ENCODE results near the gene TSPAN2. TPM values are rescaled to one million over a fixed set of nuclear protein-coding genes. Genes with fewer than 3 reads are reported as not detected.

Gene TSPAN2
- polyA plus RNA-seq, 1 of the 3 experiments (the other 2 are of a cell fraction) = 0.23 TPM

DNA sequence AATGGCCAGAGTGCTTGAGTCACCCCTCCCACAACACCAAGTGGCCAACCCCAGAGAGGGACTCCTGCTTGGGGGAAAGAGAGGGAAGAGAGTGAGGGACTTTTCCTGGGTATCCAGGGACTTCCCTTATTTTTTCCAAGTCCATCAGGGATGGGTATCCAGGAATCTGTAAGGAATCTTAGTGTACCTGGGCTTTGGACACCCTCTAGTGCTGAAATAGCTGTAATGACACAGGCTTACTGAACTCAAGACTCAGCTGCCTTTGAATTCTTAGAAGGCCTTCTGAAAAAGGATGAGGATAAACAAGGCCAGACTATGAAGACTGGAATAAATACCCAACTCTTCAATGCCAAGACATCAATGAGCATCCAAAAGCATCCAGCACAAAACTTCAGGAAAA, 47.6 kb downstream of the TSPAN2 start:
- DNase-seq = no peak
- H2AFZ ChIP-seq (ENCODE audit: low read depth) = no peak overlapping the region
- no peaks in the 10 kb centered on the region for H3K4me1 ChIP-seq (ENCODE audit: control insufficient read depth in 1 of 2, insufficient read depth in 2 of 2, low read depth in 1 of 2, low read length in 1 of 2)
- no peaks in the 10 kb centered on the region for H4K20me1 ChIP-seq (ENCODE audit: insufficient read depth)
- H3K27ac ChIP-seq (ENCODE audit: low read depth in 2 of 2, low read length in 1 of 2) = no peak overlapping the region
- H3K36me3 ChIP-seq (replicated peaks in 1 of 2; ENCODE audit: control insufficient read depth in 1 of 2, insufficient read depth in 2 of 2, low read length in 1 of 2) = peaks cover 0 to 3% of the 10 kb centered on the region in 2 experiments
- no peaks in the 10 kb centered on the region for H3K9me3 ChIP-seq
- H3K27me3 ChIP-seq (ENCODE audit: insufficient read depth) = no peaks in the 10 kb centered on the region
- TF ChIP-seq, protein P1, sequence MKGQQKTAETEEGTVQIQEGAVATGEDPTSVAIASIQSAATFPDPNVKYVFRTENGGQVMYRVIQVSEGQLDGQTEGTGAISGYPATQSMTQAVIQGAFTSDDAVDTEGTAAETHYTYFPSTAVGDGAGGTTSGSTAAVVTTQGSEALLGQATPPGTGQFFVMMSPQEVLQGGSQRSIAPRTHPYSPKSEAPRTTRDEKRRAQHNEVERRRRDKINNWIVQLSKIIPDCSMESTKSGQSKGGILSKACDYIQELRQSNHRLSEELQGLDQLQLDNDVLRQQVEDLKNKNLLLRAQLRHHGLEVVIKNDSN (IDR thresholded peaks at IDR 0.05; ENCODE audit: borderline replicate concordance, low read depth) = no peak
- TF ChIP-seq JUND (IDR thresholded peaks at IDR 0.05) (no peak), RAD21 (IDR thresholded peaks at IDR 0.05; ENCODE audit: low read length) (peak; percentile 56), RXRA (IDR thresholded peaks at IDR 0.05; ENCODE audit: borderline replicate concordance, low read depth) (no peak), MEF2A (IDR thresholded peaks at IDR 0.05; ENCODE audit: borderline replicate concordance, low read depth) (no peak), CHD2 (IDR thresholded peaks at IDR 0.05; ENCODE audit: low read length, partially characterized antibody) (no peak), EP300 (IDR thresholded peaks at IDR 0.05; ENCODE audit: borderline replicate concordance in 1 of 2, low read depth in 1 of 2, low read length in 1 of 2) (no peak), TEAD4 (IDR thresholded peaks at IDR 0.05; ENCODE audit: borderline replicate concordance, insufficient read depth) (no peak), FOXM1 (IDR thresholded peaks at IDR 0.05; ENCODE audit: low read depth) (no peak)
- TF ChIP-seq, protein P2, sequence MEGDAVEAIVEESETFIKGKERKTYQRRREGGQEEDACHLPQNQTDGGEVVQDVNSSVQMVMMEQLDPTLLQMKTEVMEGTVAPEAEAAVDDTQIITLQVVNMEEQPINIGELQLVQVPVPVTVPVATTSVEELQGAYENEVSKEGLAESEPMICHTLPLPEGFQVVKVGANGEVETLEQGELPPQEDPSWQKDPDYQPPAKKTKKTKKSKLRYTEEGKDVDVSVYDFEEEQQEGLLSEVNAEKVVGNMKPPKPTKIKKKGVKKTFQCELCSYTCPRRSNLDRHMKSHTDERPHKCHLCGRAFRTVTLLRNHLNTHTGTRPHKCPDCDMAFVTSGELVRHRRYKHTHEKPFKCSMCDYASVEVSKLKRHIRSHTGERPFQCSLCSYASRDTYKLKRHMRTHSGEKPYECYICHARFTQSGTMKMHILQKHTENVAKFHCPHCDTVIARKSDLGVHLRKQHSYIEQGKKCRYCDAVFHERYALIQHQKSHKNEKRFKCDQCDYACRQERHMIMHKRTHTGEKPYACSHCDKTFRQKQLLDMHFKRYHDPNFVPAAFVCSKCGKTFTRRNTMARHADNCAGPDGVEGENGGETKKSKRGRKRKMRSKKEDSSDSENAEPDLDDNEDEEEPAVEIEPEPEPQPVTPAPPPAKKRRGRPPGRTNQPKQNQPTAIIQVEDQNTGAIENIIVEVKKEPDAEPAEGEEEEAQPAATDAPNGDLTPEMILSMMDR (IDR thresholded peaks at IDR 0.05) = peak; percentile 39; the same call in 1 of the 2 replicates
- H3F3A ChIP-seq (replicated peaks; ENCODE audit: insufficient read depth) = no peaks in the 10 kb centered on the region
- no peak overlapping the region for H3K4me3 ChIP-seq (ENCODE audit: low read depth in 2 of 2, low read length in 1 of 2)
- no peaks in the 10 kb centered on the region for H3K79me2 ChIP-seq (ENCODE audit: insufficient read depth)
- H3K4me2 ChIP-seq = no peak overlapping the region
- POLR2A ChIA-PET = no interaction called here
- CTCF ChIA-PET = interaction anchor here (0.9 to 12.8 kb wide), 6 partner anchors 10 to 759 kb away, joined by 3 to 84 read pairs (median 4); partner anchors contain the start of gene TSHB
- no peaks in the 10 kb centered on the region for H3K9me2 ChIP-seq
- H3K9ac ChIP-seq = no peak overlapping the region

DNA sequence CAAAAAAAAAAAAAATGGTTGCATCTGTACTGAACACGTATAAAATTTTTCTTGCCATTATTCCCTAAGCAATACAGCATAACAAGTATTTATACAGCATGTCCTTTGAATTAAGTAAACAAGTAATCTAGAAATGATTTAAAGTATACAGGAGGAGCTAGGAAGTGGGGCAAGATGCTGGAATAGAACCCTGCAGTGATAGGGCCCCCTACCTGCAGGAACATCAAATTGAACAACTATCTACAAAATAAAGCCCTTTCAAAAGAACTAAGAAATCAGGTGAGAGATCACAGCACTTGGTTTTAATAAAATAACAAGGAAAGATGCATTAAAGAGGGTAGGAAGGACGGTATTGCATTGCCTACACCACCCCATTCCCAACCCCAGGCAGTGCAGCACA, 48.8 kb downstream of the TSPAN2 start:
- CTCF ChIA-PET = interaction anchor here (0.7 to 12.8 kb wide), 7 partner anchors 11 to 1191 kb away, joined by 3 to 84 read pairs (median 4); partner anchors contain the start of gene TSHB
- POLR2A ChIA-PET = no interaction called here
- Histone ChIP-seq H3K27me3 (ENCODE audit: insufficient read depth) (no peaks in the 10 kb centered on the region), H3K9ac (no peak overlapping the region), H3K9me3 (no peaks in the 10 kb centered on the region), H3K79me2 (ENCODE audit: insufficient read depth) (no peaks in the 10 kb centered on the region), H3K36me3 (replicated peaks in 1 of 2; ENCODE audit: control insufficient read depth in 1 of 2, insufficient read depth in 2 of 2, low read length in 1 of 2) (peaks cover 0 to 3% of the 10 kb centered on the region in 2 experiments), H2AFZ (ENCODE audit: low read depth) (no peak overlapping the region), H3K4me3 (ENCODE audit: low read depth in 2 of 2, low read length in 1 of 2) (no peak overlapping the region), H3K4me2 (no peak overlapping the region), H3K27ac (ENCODE audit: low read depth in 2 of 2, low read length in 1 of 2) (no peak overlapping the region), H3K9me2 (no peaks in the 10 kb centered on the region), H3K4me1 (ENCODE audit: control insufficient read depth in 1 of 2, insufficient read depth in 2 of 2, low read depth in 1 of 2, low read length in 1 of 2) (no peaks in the 10 kb centered on the region), H3F3A (replicated peaks; ENCODE audit: insufficient read depth) (no peaks in the 10 kb centered on the region), H4K20me1 (ENCODE audit: insufficient read depth) (no peaks in the 10 kb centered on the region)
- TF ChIP-seq, protein P3, sequence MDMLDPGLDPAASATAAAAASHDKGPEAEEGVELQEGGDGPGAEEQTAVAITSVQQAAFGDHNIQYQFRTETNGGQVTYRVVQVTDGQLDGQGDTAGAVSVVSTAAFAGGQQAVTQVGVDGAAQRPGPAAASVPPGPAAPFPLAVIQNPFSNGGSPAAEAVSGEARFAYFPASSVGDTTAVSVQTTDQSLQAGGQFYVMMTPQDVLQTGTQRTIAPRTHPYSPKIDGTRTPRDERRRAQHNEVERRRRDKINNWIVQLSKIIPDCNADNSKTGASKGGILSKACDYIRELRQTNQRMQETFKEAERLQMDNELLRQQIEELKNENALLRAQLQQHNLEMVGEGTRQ (IDR thresholded peaks at IDR 0.05; ENCODE audit: borderline replicate concordance, low read depth, low read length) = no peak
- TF ChIP-seq ELF1 (IDR thresholded peaks at IDR 0.05) (no peak), JUND (IDR thresholded peaks at IDR 0.05) (no peak), TAF1 (IDR thresholded peaks at IDR 0.05; ENCODE audit: borderline replicate concordance, low read depth, low read length) (no peak), RAD21 (IDR thresholded peaks at IDR 0.05; ENCODE audit: low read length) (no peak), NRF1 (IDR thresholded peaks at IDR 0.05; ENCODE audit: low read depth, low read length) (no peak), EP300 (IDR thresholded peaks at IDR 0.05; ENCODE audit: borderline replicate concordance in 1 of 2, low read depth in 1 of 2, low read length in 1 of 2) (no peak), SMC3 (IDR thresholded peaks at IDR 0.05; ENCODE audit: low read depth, low read length) (no peak), GATA2 (CRISPR knock-in tag; IDR thresholded peaks at IDR 0.05) (no peak)
- TF ChIP-seq, protein P4, sequence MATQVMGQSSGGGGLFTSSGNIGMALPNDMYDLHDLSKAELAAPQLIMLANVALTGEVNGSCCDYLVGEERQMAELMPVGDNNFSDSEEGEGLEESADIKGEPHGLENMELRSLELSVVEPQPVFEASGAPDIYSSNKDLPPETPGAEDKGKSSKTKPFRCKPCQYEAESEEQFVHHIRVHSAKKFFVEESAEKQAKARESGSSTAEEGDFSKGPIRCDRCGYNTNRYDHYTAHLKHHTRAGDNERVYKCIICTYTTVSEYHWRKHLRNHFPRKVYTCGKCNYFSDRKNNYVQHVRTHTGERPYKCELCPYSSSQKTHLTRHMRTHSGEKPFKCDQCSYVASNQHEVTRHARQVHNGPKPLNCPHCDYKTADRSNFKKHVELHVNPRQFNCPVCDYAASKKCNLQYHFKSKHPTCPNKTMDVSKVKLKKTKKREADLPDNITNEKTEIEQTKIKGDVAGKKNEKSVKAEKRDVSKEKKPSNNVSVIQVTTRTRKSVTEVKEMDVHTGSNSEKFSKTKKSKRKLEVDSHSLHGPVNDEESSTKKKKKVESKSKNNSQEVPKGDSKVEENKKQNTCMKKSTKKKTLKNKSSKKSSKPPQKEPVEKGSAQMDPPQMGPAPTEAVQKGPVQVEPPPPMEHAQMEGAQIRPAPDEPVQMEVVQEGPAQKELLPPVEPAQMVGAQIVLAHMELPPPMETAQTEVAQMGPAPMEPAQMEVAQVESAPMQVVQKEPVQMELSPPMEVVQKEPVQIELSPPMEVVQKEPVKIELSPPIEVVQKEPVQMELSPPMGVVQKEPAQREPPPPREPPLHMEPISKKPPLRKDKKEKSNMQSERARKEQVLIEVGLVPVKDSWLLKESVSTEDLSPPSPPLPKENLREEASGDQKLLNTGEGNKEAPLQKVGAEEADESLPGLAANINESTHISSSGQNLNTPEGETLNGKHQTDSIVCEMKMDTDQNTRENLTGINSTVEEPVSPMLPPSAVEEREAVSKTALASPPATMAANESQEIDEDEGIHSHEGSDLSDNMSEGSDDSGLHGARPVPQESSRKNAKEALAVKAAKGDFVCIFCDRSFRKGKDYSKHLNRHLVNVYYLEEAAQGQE (IDR thresholded peaks at IDR 0.05; ENCODE audit: low read depth, low read length) = no peak
- TF ChIP-seq, protein P2 (IDR thresholded peaks at IDR 0.05) = no peak
- WGBS (ENCODE audit: low lambda C conversion rate) = 44% methylated on average over 2 of the region's 2 CpGs
- DNase-seq = no peak
